Activated CD4-positive, alpha-beta T cell treated with anti-CD3 and anti-CD28 coated beads, Interleukin-2, amount 50 U/mL, for 4 hours (primary cell): ENCODE measurements around the gene UBE2F.
"Not testable (repeated sequence)": the region's sequence is repeated elsewhere in the genome, so short reads cannot be mapped to it uniquely, and the experiment has no call there.

Experiments used
- DNase-seq, 2 experiments: peaks; one replicate each; pipeline ENCODE4 v3.0.0-alpha.2; 2020

UBE2F gene

GRCh38 chr2:238022594-238023157 is 55.9 kb downstream of the UBE2F start:
- DNase-seq: no peak

GRCh38 chr2:238023608-238024007 is 56.8 kb downstream of the UBE2F start:
- DNase-seq: no peak

GRCh38 chr2:238024986-238025385 is 58.2 kb downstream of the UBE2F start:
- no peak for DNase-seq

- DNase-seq: no peak
Measured at GRCh38 chr2:238025741-238026360, 59.0 kb downstream of the UBE2F start.

GRCh38 chr2:238027058-238027457 is 60.2 kb downstream of the UBE2F start:
- no peak for DNase-seq

- DNase-seq: no peak
Measured at GRCh38 chr2:238027591-238028415, 61.0 kb downstream of the UBE2F start.

- DNase-seq: no peak
Measured at GRCh38 chr2:238029853-238030252, 63.0 kb downstream of the UBE2F start.

- DNase-seq: no peak
Measured at GRCh38 chr2:238030422-238031155, 63.8 kb downstream of the UBE2F start.

- DNase-seq: no peak
Measured at GRCh38 chr2:238031751-238032150, 64.9 kb downstream of the UBE2F start.

- no peak for DNase-seq
Measured at GRCh38 chr2:238032755-238033337, 66.0 kb downstream of the UBE2F start.

- not testable (repeated sequence) for DNase-seq
Measured at GRCh38 chr2:238033991-238034390, 67.2 kb downstream of the UBE2F start.

GRCh38 chr2:238038203-238038602 is 71.4 kb downstream of the UBE2F start:
- DNase-seq: no peak

GRCh38 chr2:238039151-238039550 is 72.3 kb downstream of the UBE2F start:
- no peak for DNase-seq

- DNase-seq: no peak
Measured at GRCh38 chr2:238039985-238040384, 73.2 kb downstream of the UBE2F start.

- no peak for DNase-seq
Measured at GRCh38 chr2:238040918-238041317, 74.1 kb downstream of the UBE2F start.

- no peak for DNase-seq
Measured at GRCh38 chr2:238042090-238042489, 75.3 kb downstream of the UBE2F start.

- no peak for DNase-seq
Measured at GRCh38 chr2:238042849-238043584, 76.2 kb downstream of the UBE2F start.

GRCh38 chr2:238043851-238044250 is 77.0 kb downstream of the UBE2F start:
- DNase-seq: no peak

GRCh38 chr2:238045575-238045974 is 78.8 kb downstream of the UBE2F start:
- DNase-seq: no peak

GRCh38 chr2:238046725-238047270 is 80.0 kb downstream of the UBE2F start:
- no peak for DNase-seq

- DNase-seq: no peak
Measured at GRCh38 chr2:238053191-238053776, 86.5 kb downstream of the UBE2F start.

GRCh38 chr2:238055841-238056240 is 89.0 kb downstream of the UBE2F start:
- DNase-seq: no peak
